ENCODE data around the gene TEK. TPM values are rescaled to one million over a fixed set of nuclear protein-coding genes. Genes with fewer than 3 reads are reported as not detected.

The TEK gene
- total RNA-seq, 1 experiment from 2014 or later = not detected

DNA sequence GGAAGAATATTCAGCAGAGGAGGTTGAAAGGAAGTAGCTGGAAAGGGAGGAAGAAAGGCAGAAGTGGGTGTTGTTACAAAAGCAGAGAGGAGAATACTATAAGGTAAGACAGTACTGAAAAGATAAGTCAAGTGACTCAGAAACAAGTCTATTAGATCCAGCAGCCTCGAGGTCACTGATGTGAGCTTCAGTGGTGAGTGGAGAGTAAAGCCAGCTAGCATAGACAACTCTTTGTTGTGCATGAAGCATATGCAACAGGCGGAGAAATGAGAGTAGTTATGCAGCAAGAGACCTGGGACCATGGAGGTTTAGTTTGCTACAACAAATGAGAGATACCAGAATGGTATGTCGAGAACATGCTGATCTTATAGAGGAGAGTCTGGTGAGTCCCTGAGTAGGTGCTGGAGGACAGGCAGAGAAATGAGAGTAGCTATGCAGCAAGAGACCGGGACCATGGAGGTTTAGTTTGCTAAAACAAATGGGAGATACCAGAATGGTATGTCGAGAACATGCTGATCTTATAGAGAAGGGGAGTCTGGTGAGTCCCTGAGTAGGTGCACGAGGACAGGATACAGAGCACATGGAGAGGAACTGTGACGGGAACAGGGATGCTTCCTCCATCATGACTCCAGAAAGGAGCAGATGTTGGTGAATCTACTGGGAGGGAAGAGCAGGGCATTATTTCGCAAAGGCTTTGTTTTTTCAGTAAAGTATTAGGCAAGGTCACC lies 151.9 kb downstream of the TEK start:
- ChIA-PET CTCF (no interaction called here), POLR2A (ENCODE audit: unreplicated experiment) (no interaction called here)
- Histone ChIP-seq H3K4me3 (no peak overlapping the region), H3K9me2 (ENCODE audit: insufficient read depth) (no peaks in the 10 kb centered on the region), H3K27ac (no peak overlapping the region), H3F3A (ENCODE audit: insufficient read depth, low read depth) (peaks cover 15% of the 10 kb centered on the region; the same call in 1 of the 2 replicates), H3K27me3 (ENCODE audit: insufficient read depth, low read depth) (no peaks in the 10 kb centered on the region), H3K9me3 (ENCODE audit: insufficient read depth, low read depth) (no peaks in the 10 kb centered on the region), H3K4me1 (replicated peaks; ENCODE audit: insufficient read depth) (peaks cover 18% of the 10 kb centered on the region; the same call in 1 of the 2 replicates), H2AFZ (no peak overlapping the region), H3K36me3 (ENCODE audit: low read depth) (no peaks in the 10 kb centered on the region), H3K79me2 (ENCODE audit: low read depth) (no peaks in the 10 kb centered on the region), H4K20me1 (ENCODE audit: insufficient read depth) (no peaks in the 10 kb centered on the region), H3K4me2 (peak overlapping the region; percentile 59; the same call in 1 of the 2 replicates)
- TF ChIP-seq, protein P1, sequence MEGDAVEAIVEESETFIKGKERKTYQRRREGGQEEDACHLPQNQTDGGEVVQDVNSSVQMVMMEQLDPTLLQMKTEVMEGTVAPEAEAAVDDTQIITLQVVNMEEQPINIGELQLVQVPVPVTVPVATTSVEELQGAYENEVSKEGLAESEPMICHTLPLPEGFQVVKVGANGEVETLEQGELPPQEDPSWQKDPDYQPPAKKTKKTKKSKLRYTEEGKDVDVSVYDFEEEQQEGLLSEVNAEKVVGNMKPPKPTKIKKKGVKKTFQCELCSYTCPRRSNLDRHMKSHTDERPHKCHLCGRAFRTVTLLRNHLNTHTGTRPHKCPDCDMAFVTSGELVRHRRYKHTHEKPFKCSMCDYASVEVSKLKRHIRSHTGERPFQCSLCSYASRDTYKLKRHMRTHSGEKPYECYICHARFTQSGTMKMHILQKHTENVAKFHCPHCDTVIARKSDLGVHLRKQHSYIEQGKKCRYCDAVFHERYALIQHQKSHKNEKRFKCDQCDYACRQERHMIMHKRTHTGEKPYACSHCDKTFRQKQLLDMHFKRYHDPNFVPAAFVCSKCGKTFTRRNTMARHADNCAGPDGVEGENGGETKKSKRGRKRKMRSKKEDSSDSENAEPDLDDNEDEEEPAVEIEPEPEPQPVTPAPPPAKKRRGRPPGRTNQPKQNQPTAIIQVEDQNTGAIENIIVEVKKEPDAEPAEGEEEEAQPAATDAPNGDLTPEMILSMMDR (conservative IDR thresholded peaks at IDR 0.05) = no peak
- TF ChIP-seq EZH2 (IDR thresholded peaks at IDR 0.05; ENCODE audit: low read depth) = no peak
- intact Hi-C loops (cut with micrococcal nuclease; ENCODE audit: unreplicated experiment) = no loop called here
- BruUV-seq (replicated peaks) = no TSS peak
- no peak for DNase-seq

- no peak overlapping the region for H3K27ac ChIP-seq
- H2AFZ ChIP-seq = no peak overlapping the region
- H3F3A ChIP-seq (ENCODE audit: insufficient read depth, low read depth) = peaks cover 15% of the 10 kb centered on the region; the same call in 1 of the 2 replicates
- BruUV-seq (replicated peaks) = no TSS peak
- ChIA-PET POLR2A (ENCODE audit: unreplicated experiment) (no interaction called here), CTCF (no interaction called here)
- peak in 1 of 2 experiments; percentile 72 for DNase-seq
- no peaks in the 10 kb centered on the region for H3K36me3 ChIP-seq (ENCODE audit: low read depth)
- intact Hi-C loops (cut with micrococcal nuclease; ENCODE audit: unreplicated experiment) = no loop called here
- no peak for TF ChIP-seq EZH2 (IDR thresholded peaks at IDR 0.05; ENCODE audit: low read depth)
- TF ChIP-seq, protein P1 (conservative IDR thresholded peaks at IDR 0.05) = no peak
- no peaks in the 10 kb centered on the region for H3K79me2 ChIP-seq (ENCODE audit: low read depth)
- H3K27me3 ChIP-seq (ENCODE audit: insufficient read depth, low read depth) = no peaks in the 10 kb centered on the region
- H3K9me3 ChIP-seq (ENCODE audit: insufficient read depth, low read depth) = no peaks in the 10 kb centered on the region
- H3K4me2 ChIP-seq = peak overlapping the region; percentile 59
- H4K20me1 ChIP-seq (ENCODE audit: insufficient read depth) = no peaks in the 10 kb centered on the region
- no peaks in the 10 kb centered on the region for H3K9me2 ChIP-seq (ENCODE audit: insufficient read depth)
- no peak overlapping the region for H3K4me3 ChIP-seq
- H3K4me1 ChIP-seq (replicated peaks; ENCODE audit: insufficient read depth) = peaks cover 18% of the 10 kb centered on the region; the same call in 1 of the 2 replicates
Measured at GRCh38 chr9:27261517-27262211, 152.6 kb downstream of the TEK start.

DNA sequence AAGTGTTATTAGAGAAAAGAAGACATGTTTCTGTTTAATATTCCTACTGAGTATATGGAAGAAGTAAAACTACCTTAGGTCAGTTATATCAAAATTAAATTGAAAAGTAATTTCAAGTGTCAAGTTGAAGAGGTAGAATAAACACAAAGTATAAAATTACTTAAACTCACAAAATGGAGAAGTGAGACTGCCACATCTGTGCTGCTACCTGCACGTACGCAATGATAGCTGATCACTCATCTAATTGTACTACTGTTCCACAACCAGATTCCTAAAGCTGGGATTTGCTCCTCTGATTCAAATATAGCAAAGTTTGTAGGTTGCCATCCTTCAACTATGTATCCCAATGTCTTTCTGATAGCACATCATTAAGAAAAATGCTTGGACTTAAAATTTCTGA lies 163.1 kb downstream of the TEK start:
- no peaks in the 10 kb centered on the region for H3F3A ChIP-seq (ENCODE audit: insufficient read depth, low read depth)
- ChIA-PET CTCF (no interaction called here), POLR2A (ENCODE audit: unreplicated experiment) (no interaction called here)
- BruUV-seq (replicated peaks) = no TSS peak
- H4K20me1 ChIP-seq (ENCODE audit: insufficient read depth) = no peaks in the 10 kb centered on the region
- no peak overlapping the region for H3K4me3 ChIP-seq
- no peaks in the 10 kb centered on the region for H3K79me2 ChIP-seq (ENCODE audit: low read depth)
- no peak for TF ChIP-seq EZH2 (IDR thresholded peaks at IDR 0.05; ENCODE audit: low read depth)
- TF ChIP-seq, protein P1 (conservative IDR thresholded peaks at IDR 0.05) = no peak
- H3K36me3 ChIP-seq (ENCODE audit: low read depth) = no peaks in the 10 kb centered on the region
- no peak for DNase-seq
- intact Hi-C loops (cut with micrococcal nuclease; ENCODE audit: unreplicated experiment) = no loop called here
- H3K27ac ChIP-seq = no peak overlapping the region
- no peak overlapping the region for H3K4me2 ChIP-seq
- no peaks in the 10 kb centered on the region for H3K9me3 ChIP-seq (ENCODE audit: insufficient read depth, low read depth)
- no peak overlapping the region for H2AFZ ChIP-seq
- H3K9me2 ChIP-seq (ENCODE audit: insufficient read depth) = no peaks in the 10 kb centered on the region
- no peaks in the 10 kb centered on the region for H3K27me3 ChIP-seq (ENCODE audit: insufficient read depth, low read depth)
- H3K4me1 ChIP-seq (replicated peaks; ENCODE audit: insufficient read depth) = no peaks in the 10 kb centered on the region

Data from PC-9 (cell line).